Activated CD8-positive, alpha-beta memory T cell treated with anti-CD3 and anti-CD28 coated beads for 36 hours (primary cell): ENCODE results near the gene LSM12. TPM values are rescaled to one million over a fixed set of nuclear protein-coding genes. Genes with fewer than 3 reads are reported as not detected.

ENCODE experiments used
- CTCF ChIA-PET: fragments of 350-600 bp; sonication (Branson Sonifier 250); formaldehyde crosslinking; loops from one replicate; lab custom pipeline; 2021; ENCODE audit warnings: antibody characterized with exemption; lab: Charles Lee
- POLR2A ChIA-PET: fragments of 350-600 bp; sonication (Branson Sonifier 250); formaldehyde crosslinking; loops from one replicate; lab custom pipeline; 2021; ENCODE audit warnings: antibody characterized with exemption; lab: Charles Lee
- total RNA-seq, 2 experiments: library from RNA; stranded (reverse); gene quantifications; one replicate each; pipeline ENCODE4 v1.2.3, GENCODE V29; 2021

Gene LSM12
- 10 to 100 TPM; 91.3 to 95.4 TPM for total RNA-seq

- ChIA-PET CTCF (interaction anchor here (0.7 kb wide), 1 partner anchor 57 kb away, joined by 3 read pairs; the partner anchor contains the start of gene HDAC5), POLR2A (interaction anchor here (0.8 to 1.3 kb wide), 5 partner anchors 9 to 156 kb away, joined by 3 to 7 read pairs (median 5); no protein-coding TSS in a partner anchor)
Observed at GRCh38 chr17:44066204-44066930, at the start of gene LSM12. LSM12 (minus strand) TSS chr17:44066671; CDS start chr17:44066587, 84 bp downstream.

- POLR2A ChIA-PET, result interaction anchor here (0.6 kb wide), 1 partner anchor 106 kb away, joined by 10 read pairs; no protein-coding TSS in a partner anchor
- CTCF ChIA-PET, result interaction anchor here (0.6 to 1.8 kb wide), 11 partner anchors 8 to 105 kb away, joined by 3 to 6 read pairs (median 3); partner anchors contain the start of gene HDAC5
Observed at GRCh38 chr17:44115585-44116415, 49.3 kb upstream of the LSM12 start.

- ChIA-PET CTCF (interaction anchor here (1.4 to 1.8 kb wide), 3 partner anchors 10 to 31 kb away, joined by 3 to 6 read pairs (median 3); partner anchors contain the start of gene HDAC5), POLR2A (no interaction called here)
Observed at GRCh38 chr17:44113868-44114840, 47.7 kb upstream of the LSM12 start.

GRCh38 chr17:44113382-44113781, 46.9 kb upstream of the LSM12 start:
- POLR2A ChIA-PET, result no interaction called here
- CTCF ChIA-PET, result interaction anchor here (0.6 to 1.4 kb wide), 2 partner anchors 31 to 41 kb away, joined by 3 read pairs; no protein-coding TSS in a partner anchor

GRCh38 chr17:44112284-44113280, 46.1 kb upstream of the LSM12 start:
- POLR2A ChIA-PET, result no interaction called here
- CTCF ChIA-PET, result interaction anchor here (0.6 to 1.7 kb wide), 4 partner anchors 11 to 599 kb away, joined by 3 to 4 read pairs (median 4); partner anchors contain the start of gene HDAC5

- ChIA-PET POLR2A (no interaction called here), CTCF (interaction anchor here (1.7 kb wide), 1 partner anchor 12 kb away, joined by 4 read pairs; the partner anchor contains the start of gene HDAC5)
Observed at GRCh38 chr17:44111777-44112176, 45.3 kb upstream of the LSM12 start.

- ChIA-PET POLR2A (interaction anchor here (0.6 kb wide), 1 partner anchor 391 kb away, joined by 3 read pairs; no protein-coding TSS in a partner anchor), CTCF (interaction anchor here (0.7 to 1.7 kb wide), 2 partner anchors 12 to 87 kb away, joined by 4 to 5 read pairs; partner anchors contain the start of gene HDAC5)
Observed at GRCh38 chr17:44110823-44111633, 44.6 kb upstream of the LSM12 start.

- POLR2A ChIA-PET, result no interaction called here
- CTCF ChIA-PET, result no interaction called here
Observed at GRCh38 chr17:44110011-44110686, 43.7 kb upstream of the LSM12 start.

GRCh38 chr17:44109312-44109630, 42.8 kb upstream of the LSM12 start:
- CTCF ChIA-PET, result interaction anchor here (0.6 kb wide), 1 partner anchor 38 kb away, joined by 3 read pairs; no protein-coding TSS in a partner anchor
- POLR2A ChIA-PET, result no interaction called here

- CTCF ChIA-PET, result interaction anchor here (0.6 kb wide), 1 partner anchor 37 kb away, joined by 3 read pairs; no protein-coding TSS in a partner anchor
Observed at GRCh38 chr17:44108440-44109311, 42.2 kb upstream of the LSM12 start.

GRCh38 chr17:44106801-44107200, 40.3 kb upstream of the LSM12 start:
- POLR2A ChIA-PET, result no interaction called here
- CTCF ChIA-PET, result interaction anchor here (0.6 kb wide), 1 partner anchor 8 kb away, joined by 3 read pairs; no protein-coding TSS in a partner anchor

More at GRCh38 chr17:44108440-44109311, 42.2 kb upstream of the LSM12 start:
- POLR2A ChIA-PET, result no interaction called here

- ChIA-PET POLR2A (no interaction called here), CTCF (no interaction called here)
Observed at GRCh38 chr17:44105941-44106340, 39.5 kb upstream of the LSM12 start.

GRCh38 chr17:44105483-44105882, 39.0 kb upstream of the LSM12 start:
- POLR2A ChIA-PET, result no interaction called here
- CTCF ChIA-PET, result interaction anchor here (2.0 kb wide), 1 partner anchor 58 kb away, joined by 4 read pairs; no protein-coding TSS in a partner anchor

- ChIA-PET CTCF (interaction anchor here (0.7 to 1.0 kb wide), 2 partner anchors 12 to 676 kb away, joined by 3 read pairs; no protein-coding TSS in a partner anchor), POLR2A (no interaction called here)
Observed at GRCh38 chr17:44102849-44103622, 36.6 kb upstream of the LSM12 start.
